Naive thymus-derived CD4-positive, alpha-beta T cell (primary cell): ENCODE measurements around the gene COPZ1. TPM values are rescaled to one million over a fixed set of nuclear protein-coding genes. Genes with fewer than 3 reads are reported as not detected.
"Not testable (repeated sequence)": the region's sequence is repeated elsewhere in the genome, so short reads cannot be mapped to it uniquely, and the experiment has no call there.

Source experiments
- ATAC-seq: fragments of 150-1000 bp; cut with Tn5 transposase; 2 replicates; pipeline ENCODE4 v1.10.0; 2021; ENCODE audit warnings: mild to moderate bottlenecking, moderate library complexity
- CTCF ChIA-PET: fragments of 350-600 bp; sonication (Branson Sonifier 250); formaldehyde crosslinking; loops from one replicate; lab custom pipeline; 2021; ENCODE audit warnings: antibody characterized with exemption; lab: Charles Lee
- POLR2A ChIA-PET: fragments of 350-600 bp; sonication (Branson Sonifier 250); formaldehyde crosslinking; loops from one replicate; lab custom pipeline; 2021; ENCODE audit warnings: antibody characterized with exemption, inconsistent platforms; lab: Charles Lee
- DNase-seq, 9 donors: peaks; one replicate each; pipeline versions ENCODE4 v3.0.0 to v3.0.0-alpha.2; 2020 to 2022; ENCODE audit warnings: mixed read lengths in 1 of 9
- H3K27ac ChIP-seq: one replicate; pipeline ENCODE4 v1.7.0; 2013; ENCODE audit warnings: mild to moderate bottlenecking, low read depth, low read length, moderate library complexity
- H3K27me3 ChIP-seq, 2 donors: one replicate each; pipeline ENCODE4 v1.7.0; 2013; ENCODE audit warnings: low read length in 2 of 2, mild to moderate bottlenecking in 2 of 2, moderate library complexity in 2 of 2; ENCODE audit not compliant: control insufficient read depth in 2 of 2, insufficient read depth in 2 of 2
- H3K36me3 ChIP-seq, 3 experiments: 1 replicate in 2 of 3; 2 replicates in 1 of 3; pipeline ENCODE4 v1.7.0; 2013; ENCODE audit warnings: low read length in 3 of 3, mild to moderate bottlenecking in 3 of 3, moderate library complexity in 1 of 3; ENCODE audit not compliant: insufficient read depth in 3 of 3, control insufficient read depth in 2 of 3
- H3K4me1 ChIP-seq, 2 donors: one replicate each; pipeline ENCODE4 v1.7.0; 2013; ENCODE audit warnings: low read length in 2 of 2, mild to moderate bottlenecking in 2 of 2, moderate library complexity in 1 of 2; ENCODE audit not compliant: control insufficient read depth in 2 of 2, insufficient read depth in 2 of 2
- H3K4me3 ChIP-seq: 2 replicates; pipeline ENCODE4 v1.7.0; 2013; ENCODE audit warnings: mild to moderate bottlenecking, low read length
- H3K9me3 ChIP-seq, 3 experiments: 1 replicate in 2 of 3; 2 replicates in 1 of 3; pipeline ENCODE4 v1.7.0; 2013; ENCODE audit warnings: low read length in 3 of 3; ENCODE audit not compliant: control insufficient read depth in 2 of 3
- H3K27ac Mint-ChIP-seq, 9 donors: one replicate each; pipeline ENCODE4 v1.8.0; 2020 to 2022; ENCODE audit warnings: mixed read lengths in 9 of 9, mild to moderate bottlenecking in 8 of 9, moderate library complexity in 5 of 9, inconsistent platforms in 2 of 9
- H3K27me3 Mint-ChIP-seq, 5 donors: one replicate each; pipeline ENCODE4 v1.8.0; 2021 to 2022; ENCODE audit warnings: mixed read lengths in 5 of 5, mild to moderate bottlenecking in 1 of 5
- H3K36me3 Mint-ChIP-seq, 5 donors: one replicate each; pipeline ENCODE4 v1.8.0; 2020 to 2022; ENCODE audit warnings: mixed read lengths in 5 of 5, mild to moderate bottlenecking in 3 of 5, inconsistent platforms in 1 of 5
- H3K4me1 Mint-ChIP-seq, 7 donors: one replicate each; pipeline ENCODE4 v1.8.0; 2020 to 2022; ENCODE audit warnings: mixed read lengths in 7 of 7, mild to moderate bottlenecking in 3 of 7, inconsistent platforms in 1 of 7
- H3K4me3 Mint-ChIP-seq, 10 donors: one replicate each; pipeline ENCODE4 v1.8.0; 2020 to 2022; ENCODE audit warnings: mild to moderate bottlenecking in 10 of 10, mixed read lengths in 10 of 10, moderate library complexity in 6 of 10, inconsistent platforms in 2 of 10
- H3K9me3 Mint-ChIP-seq, 11 donors: one replicate each; pipeline ENCODE4 v1.8.0; 2020 to 2022; ENCODE audit warnings: mixed read lengths in 11 of 11, mild to moderate bottlenecking in 4 of 11, inconsistent platforms in 1 of 11, moderate library complexity in 1 of 11
- intact Hi-C, 2 donors: fragments of 100-400 bp; cut with micrococcal nuclease; formaldehyde crosslinking; loops; one replicate each; pipeline ENCODE4 v1.15.1; 2023
- polyA plus RNA-seq, 2 donors: library from polyadenylated mRNA; unstranded; fragments of 300-500 nt; fragmentation: Illumina TruSeq; gene quantifications; one replicate each; pipeline ENCODE4 v1.2.3, GENCODE V29; 2021
- total RNA-seq, 6 experiments: library from RNA in 5 of 6; stranded (reverse) in 5 of 6; gene quantifications; 1 replicate in 5 of 6; 2 replicates in 1 of 6; pipeline ENCODE4 v1.2.3 and lab custom pipeline; 2021 to 2026

Gene COPZ1
- total and polyA plus RNA-seq, 7 experiments from 2014 or later, result 47.5 to 171 (median 83.1) TPM

GRCh38 chr12:54352891-54353874 is 28.3 kb downstream of the COPZ1 start:
- intact Hi-C loops, result loop anchor here in 1 of 2 donors (2.0 kb wide), 1 partner anchor 16 kb away; no protein-coding TSS in a partner anchor
- CTCF ChIA-PET, result interaction anchor here (0.7 to 2.9 kb wide), 10 partner anchors 9 to 101 kb away, joined by 3 to 10 read pairs (median 4); partner anchors contain the start of gene COPZ1
- H3K27ac Mint-ChIP-seq, result peak overlapping the region in 5 of 9 donors; percentile 83 to 93 (median 85)
- H3K27me3 ChIP-seq, result no peaks in the 10 kb centered on the region
- peaks cover 0 to 18% of the 10 kb centered on the region in 2 donors for H3K4me1 ChIP-seq
- POLR2A ChIA-PET, result interaction anchor here (0.7 to 3.3 kb wide), 13 partner anchors 10 to 93 kb away, joined by 3 to 14 read pairs (median 4); partner anchors contain the start of genes CBX5, COPZ1 and HNRNPA1
- no peak overlapping the region for H3K4me3 ChIP-seq
- peaks cover 11 to 33% (median 18%) of the 10 kb centered on the region in 7 donors for H3K4me1 Mint-ChIP-seq
- H3K9me3 Mint-ChIP-seq, result no peaks in the 10 kb centered on the region
- no peaks in the 10 kb centered on the region for H3K27me3 Mint-ChIP-seq
- peak overlapping the region; percentile 63 for H3K27ac ChIP-seq
- peak overlapping the region in 9 of 10 donors; percentile 70 to 93 (median 85) for H3K4me3 Mint-ChIP-seq
- DNase-seq (no peak), ATAC-seq (no peak)
- H3K36me3 Mint-ChIP-seq, result peaks cover 6 to 18% (median 15%) of the 10 kb centered on the region in 5 donors
- H3K36me3 ChIP-seq, result peaks cover 0 to 31% (median 18%) of the 10 kb centered on the region in 3 experiments
- H3K9me3 ChIP-seq, result no peaks in the 10 kb centered on the region

GRCh38 chr12:54354271-54354670 is 29.3 kb downstream of the COPZ1 start:
- H3K4me3 ChIP-seq, POLR2A ChIA-PET, H3K27ac ChIP-seq, ATAC-seq, H3K27me3 ChIP-seq, H3K4me3 Mint-ChIP-seq, intact Hi-C loops, H3K9me3 Mint-ChIP-seq, DNase-seq, H3K27me3 Mint-ChIP-seq, H3K9me3 ChIP-seq: not testable (repeated sequence)
- Mint-ChIP-seq H3K36me3 (peaks cover 6 to 15% (median 11%) of the 10 kb centered on the region in 5 donors), H3K27ac (peak overlapping the region in 2 of 9 donors; percentile 35 to 52), H3K4me1 (peaks cover 11 to 33% (median 18%) of the 10 kb centered on the region in 7 donors)
- Histone ChIP-seq H3K36me3 (peaks cover 0 to 21% (median 14%) of the 10 kb centered on the region in 3 experiments), H3K4me1 (peaks cover 0 to 18% of the 10 kb centered on the region in 2 donors)
- CTCF ChIA-PET, result interaction anchor here (0.8 kb wide), 1 partner anchor 27 kb away, joined by 3 read pairs; no protein-coding TSS in a partner anchor

DNA sequence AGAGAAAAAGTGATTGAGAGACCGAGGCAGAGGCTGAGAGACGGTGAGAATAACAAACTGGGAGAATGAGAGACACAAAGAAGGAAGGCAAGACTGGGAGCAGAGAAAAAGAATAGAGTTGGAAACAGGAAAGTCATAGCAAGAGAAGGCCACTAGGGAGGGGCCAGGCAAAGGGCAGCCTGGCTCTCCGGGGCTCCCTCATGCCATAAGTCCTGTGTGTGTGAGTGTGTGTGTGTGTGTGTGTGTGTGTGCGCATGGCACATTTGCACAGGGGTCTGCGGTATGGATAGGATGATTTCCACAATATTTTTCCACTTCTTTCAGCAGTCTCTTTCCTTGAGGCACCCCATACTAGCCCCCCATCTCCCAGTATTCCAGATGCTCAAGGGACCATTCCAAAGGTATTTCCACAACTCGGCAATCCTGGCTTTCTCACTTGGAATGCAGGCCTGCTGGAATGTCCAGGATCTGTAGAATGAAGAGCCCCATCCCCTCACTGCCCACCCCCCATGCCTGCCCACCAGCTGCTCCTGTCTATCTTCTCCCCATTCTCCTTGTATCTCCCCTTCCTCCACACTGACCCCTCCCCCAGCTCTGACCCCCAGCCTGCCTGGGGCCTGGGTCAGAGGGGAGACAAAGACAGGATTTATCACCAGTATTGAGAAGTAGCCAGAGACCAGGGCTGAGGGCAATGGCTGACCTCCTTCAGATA is 30.3 kb downstream of the COPZ1 start:
- no peak for DNase-seq
- ChIA-PET POLR2A (interaction anchor here (0.8 to 5.6 kb wide), 2 partner anchors 61 to 75 kb away, joined by 3 to 68 read pairs; partner anchors contain the start of genes CBX5 and HNRNPA1), CTCF (interaction anchor here (4.0 kb wide), 1 partner anchor 62 kb away, joined by 41 read pairs; no protein-coding TSS in a partner anchor)
- H3K36me3 ChIP-seq, result peaks cover 0 to 11% (median 4%) of the 10 kb centered on the region in 3 experiments
- ATAC-seq, result no peak
- peak overlapping the region in 5 of 9 donors; percentile 10 to 62 (median 48) for H3K27ac Mint-ChIP-seq
- intact Hi-C loops, result no loop called here
- H3K27ac ChIP-seq, result no peak overlapping the region
- H3K4me3 ChIP-seq, result no peak overlapping the region
- no peaks in the 10 kb centered on the region for H3K9me3 Mint-ChIP-seq
- H3K4me3 Mint-ChIP-seq, result peak overlapping the region in 1 of 10 donors; percentile 22
- H3K36me3 Mint-ChIP-seq, result peaks cover 0 to 9% (median 6%) of the 10 kb centered on the region in 5 donors
- no peaks in the 10 kb centered on the region for H3K27me3 Mint-ChIP-seq
- peaks cover 5 to 24% of the 10 kb centered on the region in 2 donors for H3K4me1 ChIP-seq
- peaks cover 11 to 33% (median 18%) of the 10 kb centered on the region in 7 donors for H3K4me1 Mint-ChIP-seq
- no peaks in the 10 kb centered on the region for H3K27me3 ChIP-seq
- no peaks in the 10 kb centered on the region for H3K9me3 ChIP-seq

DNA sequence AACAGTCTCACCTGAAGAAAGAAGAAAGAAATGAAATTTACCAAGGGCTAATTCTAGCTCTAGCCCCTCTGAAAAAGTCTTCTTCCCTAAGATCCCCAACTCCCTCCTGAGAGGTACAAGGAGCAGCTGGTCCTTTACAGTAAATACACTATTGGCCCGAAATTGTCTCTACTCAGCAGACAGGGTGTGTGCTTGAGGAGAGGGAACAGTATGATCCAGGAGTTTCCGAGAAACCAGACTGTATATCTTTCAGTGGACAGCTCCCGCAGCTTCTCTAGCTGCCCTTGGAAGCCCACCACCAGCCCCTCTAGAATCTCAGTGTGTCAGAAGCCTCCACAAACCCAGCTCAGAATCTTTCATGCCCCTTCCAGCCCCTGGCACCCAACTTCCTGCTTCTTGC is 31.3 kb downstream of the COPZ1 start:
- POLR2A ChIA-PET, result interaction anchor here (0.8 to 5.6 kb wide), 3 partner anchors 27 to 76 kb away, joined by 3 to 68 read pairs (median 3); partner anchors contain the start of genes CBX5 and HNRNPA1
- DNase-seq, result no peak

DNA sequence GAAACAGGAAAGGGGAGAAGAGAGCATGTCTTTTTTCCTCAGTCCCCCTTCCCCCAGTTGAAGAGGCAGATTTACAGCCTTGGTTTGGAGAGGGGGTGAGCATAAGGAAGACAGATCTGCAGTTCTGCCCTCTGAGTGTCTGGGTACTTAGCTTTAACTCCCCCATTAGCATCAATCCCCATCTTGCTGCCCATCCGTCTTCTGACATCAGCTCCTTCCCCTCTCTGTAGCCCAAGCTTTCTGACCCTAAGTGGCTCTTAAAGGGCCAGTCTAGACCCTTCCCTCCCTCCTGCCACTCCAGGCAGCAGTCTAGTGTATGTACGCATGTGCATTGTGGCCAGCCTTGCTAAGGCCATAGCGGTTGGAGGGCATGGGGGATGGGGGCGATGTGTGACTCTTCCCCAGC is 32.0 kb downstream of the COPZ1 start:
- H3K4me1 Mint-ChIP-seq, result peaks cover 8 to 27% (median 12%) of the 10 kb centered on the region in 7 donors
- CTCF ChIA-PET, result interaction anchor here (0.5 to 4.0 kb wide), 9 partner anchors 10 to 141 kb away, joined by 3 to 41 read pairs (median 3); partner anchors contain the start of gene COPZ1

More for the DNA sequence above, 31.3 kb downstream of the COPZ1 start:
- peaks cover 0 to 2% (median 0%) of the 10 kb centered on the region in 5 donors for H3K36me3 Mint-ChIP-seq
- no peaks in the 10 kb centered on the region for H3K9me3 Mint-ChIP-seq
- peaks cover 11 to 34% (median 19%) of the 10 kb centered on the region in 7 donors for H3K4me1 Mint-ChIP-seq
- Histone ChIP-seq H3K4me3 (no peak overlapping the region), H3K27me3 (no peaks in the 10 kb centered on the region), H3K36me3 (peaks cover 0 to 2% (median 0%) of the 10 kb centered on the region in 3 experiments), H3K27ac (no peak overlapping the region), H3K4me1 (peaks cover 5 to 24% of the 10 kb centered on the region in 2 donors), H3K9me3 (no peaks in the 10 kb centered on the region)
- CTCF ChIA-PET, result interaction anchor here (0.5 to 4.0 kb wide), 6 partner anchors 9 to 63 kb away, joined by 3 to 41 read pairs (median 3); partner anchors contain the start of gene COPZ1
- ATAC-seq, result no peak
- peak overlapping the region in 8 of 9 donors; percentile 10 to 79 (median 58) for H3K27ac Mint-ChIP-seq
- intact Hi-C loops, result no loop called here
- no peaks in the 10 kb centered on the region for H3K27me3 Mint-ChIP-seq
- peak overlapping the region in 1 of 10 donors; percentile 45 for H3K4me3 Mint-ChIP-seq

More for the DNA sequence above, 32.0 kb downstream of the COPZ1 start:
- Histone ChIP-seq H3K4me1 (peaks cover 5 to 22% of the 10 kb centered on the region in 2 donors), H3K9me3 (no peaks in the 10 kb centered on the region), H3K27me3 (no peaks in the 10 kb centered on the region), H3K4me3 (no peak overlapping the region), H3K36me3 (no peaks in the 10 kb centered on the region), H3K27ac (peak overlapping the region; percentile 28)
- Mint-ChIP-seq H3K36me3 (no peaks in the 10 kb centered on the region), H3K27ac (peak overlapping the region in 4 of 9 donors; percentile 24 to 79 (median 58)), H3K9me3 (no peaks in the 10 kb centered on the region), H3K4me3 (peak overlapping the region in 1 of 10 donors; percentile 4), H3K27me3 (no peaks in the 10 kb centered on the region)
- POLR2A ChIA-PET, result interaction anchor here (0.5 to 5.6 kb wide), 6 partner anchors 23 to 691 kb away, joined by 3 to 68 read pairs (median 7); partner anchors contain the start of genes CBX5, COPZ1 and HNRNPA1
- intact Hi-C loops, result no loop called here
- DNase-seq (no peak), ATAC-seq (no peak)
